A673 (cell line): ENCODE measurements around the gene CISH. TPM values are rescaled to one million over a fixed set of nuclear protein-coding genes. Genes with fewer than 3 reads are reported as not detected.

Experiments
- Bru-seq: library from RNA; stranded (reverse); fragments of 400-500 nt; gene quantifications from one replicate; lab custom pipeline; 2021; lab: Mats Ljungman, UMichigan
- BruChase-seq, 2 experiments: library from RNA; stranded (reverse); fragments of 400-500 nt; gene quantifications; one replicate each; lab custom pipeline; 2021; lab: Mats Ljungman, UMichigan
- BruUV-seq: library from RNA; stranded (reverse); fragments of 400-500 nt; replicated peaks from 2 replicates; lab custom pipeline; 2021; lab: Mats Ljungman, UMichigan
- CTCF ChIA-PET: fragments of 300-600 bp; sonication (Branson Sonifier 250); formaldehyde crosslinking; loops from one replicate; lab custom pipeline; 2022; ENCODE audit warnings: antibody characterized with exemption; lab: Charles Lee
- POLR2A ChIA-PET: fragments of 300-600 bp; sonication (Branson Sonifier 250); formaldehyde crosslinking; loops from one replicate; lab custom pipeline; 2022; ENCODE audit warnings: antibody characterized with exemption; ENCODE audit not compliant: low non-redundant PET; lab: Charles Lee
- DNase-seq: peaks from one replicate; pipeline ENCODE4 v3.0.0-alpha.2; 2015; ENCODE audit warnings: low spot score
- H3K27ac ChIP-seq: fragments of 200-600 bp; sonication (generic); 2 replicates; pipeline ENCODE4 v1.5.1; 2016; ENCODE audit warnings: mixed run types, low read depth, mild to moderate bottlenecking, mixed read lengths, antibody characterized with exemption, low read length; ENCODE audit not compliant: poor library complexity, severe bottlenecking
- H3K27me3 ChIP-seq: fragments of 200-600 bp; sonication (generic); replicated peaks from 2 replicates; pipeline ENCODE4 v1.6.1; 2017; ENCODE audit warnings: mixed run types, low read depth, mild to moderate bottlenecking, mixed read lengths, antibody characterized with exemption, low read length; ENCODE audit not compliant: insufficient read depth, poor library complexity
- H3K36me3 ChIP-seq: fragments of 200-600 bp; sonication (generic); 2 replicates; pipeline ENCODE4 v1.6.1; 2016; ENCODE audit warnings: mixed run types, mild to moderate bottlenecking, mixed read lengths, antibody characterized with exemption, low read length; ENCODE audit not compliant: insufficient read depth, poor library complexity, severe bottlenecking
- H3K4me1 ChIP-seq: fragments of 200-600 bp; sonication (generic); 2 replicates; pipeline ENCODE4 v1.6.1; 2017; ENCODE audit warnings: mixed run types, mild to moderate bottlenecking, mixed read lengths, antibody characterized with exemption, low read length; ENCODE audit not compliant: insufficient read depth, poor library complexity, severe bottlenecking
- H3K4me3 ChIP-seq: fragments of 200-600 bp; sonication (generic); 2 replicates; pipeline ENCODE4 v1.5.1; 2016; ENCODE audit warnings: low read depth, mixed run types, mild to moderate bottlenecking, mixed read lengths, low read length; ENCODE audit not compliant: poor library complexity, severe bottlenecking
- H3K9me3 ChIP-seq: fragments of 200-600 bp; sonication (generic); 2 replicates; pipeline ENCODE4 v1.6.1; 2016; ENCODE audit warnings: mixed run types, low read depth, mild to moderate bottlenecking, mixed read lengths, antibody characterized with exemption, low read length; ENCODE audit not compliant: poor library complexity, severe bottlenecking
- CTCF ChIP-seq: fragments of 300-800, 200-600 bp; sonication (generic); conservative IDR thresholded peaks from 2 replicates; pipeline ENCODE4 v1.5.1; 2017; ENCODE audit warnings: low read depth, mild to moderate bottlenecking, antibody characterized with exemption, low read length, moderate library complexity, mixed read lengths
- EZH2 ChIP-seq: fragments of 200-600 bp; sonication (generic); IDR thresholded peaks from 2 replicates; pipeline ENCODE4 v1.6.1; 2017; ENCODE audit warnings: borderline replicate concordance, low read depth, mild to moderate bottlenecking, mixed read lengths, antibody characterized with exemption, low read length; ENCODE audit not compliant: poor library complexity, severe bottlenecking
- intact Hi-C: fragments of 100-400 bp; cut with micrococcal nuclease; formaldehyde crosslinking; loops from one replicate; pipeline ENCODE4 v1.10.0; 2022; ENCODE audit not compliant: unreplicated experiment
- long read RNA-seq: library from polyadenylated mRNA; stranded (forward); transcript quantifications from one replicate; pipeline ENCODE4 v2.0.0, GENCODE V29; 2022
- total RNA-seq: library from RNA; stranded (reverse); gene quantifications from 2 replicates; pipeline ENCODE4 v1.2.3, GENCODE V29; 2021

Gene CISH
- total RNA-seq (0.86 and 1.6 TPM in 2 replicates), Bru-seq, nascent RNA (percentile 34 among the genes with signal in this experiment), BruChase-seq, experiment 1, labeled RNA remaining after a 2-hour chase (percentile 30 among the genes with signal in this experiment), BruChase-seq, experiment 2, labeled RNA remaining after a 6-hour chase (percentile 16 among the genes with signal in this experiment)
- long read RNA-seq, partial matches to known transcripts: 0 of 1 reads
- long read RNA-seq, other reads (novel, unspliced or antisense): 0 of 1 reads

DNA sequence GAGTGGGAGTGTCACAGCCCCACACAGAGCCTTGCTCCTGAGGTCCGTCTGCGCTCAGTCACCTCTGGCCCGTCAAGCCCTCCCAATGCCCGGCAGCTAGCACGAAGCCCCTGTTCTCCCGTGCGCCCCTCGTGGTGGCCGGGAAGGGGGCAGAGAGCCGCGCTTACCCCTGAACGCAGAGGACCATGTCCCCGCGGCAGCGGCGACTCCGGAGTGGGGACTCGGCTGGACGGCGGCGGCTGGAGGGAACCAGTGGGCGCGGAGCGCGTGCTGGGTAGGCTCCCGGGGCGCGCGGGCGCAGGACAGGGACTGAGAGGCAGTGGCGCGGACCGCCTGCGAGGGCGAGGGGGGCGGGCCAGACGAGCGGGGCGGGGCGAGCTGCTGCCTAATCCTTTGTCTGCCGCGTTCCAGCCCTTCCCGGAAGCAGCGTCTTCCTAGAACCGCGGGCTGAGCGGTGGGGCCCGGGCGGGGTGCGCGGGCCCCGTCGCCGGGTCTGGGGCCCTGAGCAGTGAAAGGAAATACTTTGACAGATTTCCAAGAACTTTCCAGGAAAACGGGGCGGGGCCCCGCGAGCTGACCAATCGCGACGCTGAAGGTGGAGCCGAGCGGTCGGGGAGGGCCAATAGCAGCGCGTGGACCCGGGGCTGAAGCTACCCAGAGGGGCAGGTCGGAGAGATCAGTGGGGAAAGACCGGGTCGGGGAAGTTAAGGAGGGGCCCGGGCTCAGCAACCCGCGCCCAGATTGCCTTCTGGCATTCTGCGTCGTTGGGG is at the start of gene CISH:
Gene CISH, minus strand, starts transcription at position 311 of the 770 bp plus-strand sequence. Its CDS starts 124 bp downstream, at position 187.
- no peaks in the 10 kb centered on the region for H3K27me3 ChIP-seq
- peaks cover 8% of the 10 kb centered on the region for H3K4me1 ChIP-seq
- no peaks in the 10 kb centered on the region for H3K36me3 ChIP-seq
- ChIA-PET CTCF (interaction anchor here (1.0 kb wide), 1 partner anchor 40 kb away, joined by 3 read pairs; no protein-coding TSS in a partner anchor), POLR2A (no interaction called here)
- TF ChIP-seq EZH2 (no peak), CTCF (peak; percentile 44)
- no peaks in the 10 kb centered on the region for H3K9me3 ChIP-seq
- peak within 1 kb of the TSS; percentile 52 for H3K4me3 ChIP-seq
- BruUV-seq: no TSS peak
- peak; percentile 89 for DNase-seq
- intact Hi-C loops: loop anchor here (5.0 to 10.0 kb wide), 5 partner anchors 39 to 883 kb away; no protein-coding TSS in a partner anchor
- peak within 1 kb of the TSS; percentile 67 for H3K27ac ChIP-seq

GRCh38 chr3:50660386-50660785 is 48.8 kb upstream of the CISH start:
- CTCF ChIA-PET: no interaction called here
- TF ChIP-seq EZH2 (no peak), CTCF (no peak)

GRCh38 chr3:50658831-50659230 is 47.3 kb upstream of the CISH start:
- CTCF ChIA-PET: no interaction called here
- intact Hi-C loops: no loop called here
- TF ChIP-seq EZH2 (no peak), CTCF (no peak)
- Histone ChIP-seq H3K36me3 (no peaks in the 10 kb centered on the region), H3K27me3 (no peaks in the 10 kb centered on the region), H3K9me3 (no peaks in the 10 kb centered on the region), H3K4me3 (no peak overlapping the region), H3K4me1 (no peaks in the 10 kb centered on the region), H3K27ac (no peak overlapping the region)
- no peak for DNase-seq
- BruUV-seq: no TSS peak
- POLR2A ChIA-PET: no interaction called here

More at GRCh38 chr3:50660386-50660785, 48.8 kb upstream of the CISH start:
- Histone ChIP-seq H3K36me3 (no peaks in the 10 kb centered on the region), H3K27ac (no peak overlapping the region), H3K9me3 (no peaks in the 10 kb centered on the region), H3K4me1 (no peaks in the 10 kb centered on the region), H3K27me3 (no peaks in the 10 kb centered on the region), H3K4me3 (no peak overlapping the region)
- no TSS peak for BruUV-seq
- no peak for DNase-seq
- POLR2A ChIA-PET: no interaction called here
- intact Hi-C loops: no loop called here
